ENCODE measurements around the gene UQCC5.

UQCC5 gene

GRCh38 chr3:52534281-52535183, 1.9 kb upstream of the UQCC5 start:
- DNase-seq (ENCODE audit: low read depth): no peak

DNA sequence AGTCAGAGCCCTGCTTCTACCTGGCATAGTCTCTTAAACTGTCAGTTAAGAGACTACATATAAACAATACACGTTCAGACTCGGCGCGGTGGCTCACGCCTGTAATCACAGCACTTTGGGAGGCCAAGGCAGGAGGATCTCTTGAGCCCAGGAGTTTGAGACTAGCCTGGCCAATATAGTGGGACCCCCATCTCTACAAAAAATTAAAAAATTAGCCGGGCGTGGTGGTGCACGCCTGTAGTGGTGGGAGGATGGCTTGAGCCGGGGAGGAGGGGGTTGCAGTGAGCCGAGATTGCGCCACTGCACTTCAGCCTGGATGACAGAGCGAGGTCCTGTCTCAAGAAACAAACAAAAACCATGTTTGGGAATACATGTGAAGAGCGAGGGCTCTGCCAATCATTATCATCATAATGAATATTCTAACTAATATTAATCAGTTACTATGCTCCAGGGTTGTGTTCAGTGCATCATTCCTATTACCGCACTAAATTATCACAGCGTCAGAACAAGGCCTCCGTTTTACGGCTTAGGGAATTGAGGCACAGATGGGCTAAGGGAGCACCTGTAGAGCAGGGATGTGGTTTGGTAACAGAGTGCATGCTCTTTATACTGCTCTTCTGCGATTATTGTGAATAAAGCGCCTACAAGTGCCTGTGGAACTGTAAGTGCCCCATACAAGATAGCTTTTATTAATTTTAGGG, 844 bp upstream of the UQCC5 start:
- DNase-seq (ENCODE audit: low read depth): no peak

DNA sequence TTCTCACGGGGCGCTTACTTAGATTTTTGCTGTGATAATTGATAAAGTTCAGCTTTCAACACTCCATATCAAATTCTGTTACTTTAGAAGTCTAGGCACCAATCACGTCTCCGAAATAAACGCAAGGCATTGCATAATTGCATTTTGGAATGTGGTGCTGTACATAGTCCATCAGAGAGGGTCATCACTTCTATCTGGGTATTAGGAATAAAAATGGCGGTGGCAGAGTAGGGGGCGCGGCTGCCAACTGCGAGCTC, 365 bp upstream of the UQCC5 start:
- DNase-seq (ENCODE audit: low read depth): no peak

DNA sequence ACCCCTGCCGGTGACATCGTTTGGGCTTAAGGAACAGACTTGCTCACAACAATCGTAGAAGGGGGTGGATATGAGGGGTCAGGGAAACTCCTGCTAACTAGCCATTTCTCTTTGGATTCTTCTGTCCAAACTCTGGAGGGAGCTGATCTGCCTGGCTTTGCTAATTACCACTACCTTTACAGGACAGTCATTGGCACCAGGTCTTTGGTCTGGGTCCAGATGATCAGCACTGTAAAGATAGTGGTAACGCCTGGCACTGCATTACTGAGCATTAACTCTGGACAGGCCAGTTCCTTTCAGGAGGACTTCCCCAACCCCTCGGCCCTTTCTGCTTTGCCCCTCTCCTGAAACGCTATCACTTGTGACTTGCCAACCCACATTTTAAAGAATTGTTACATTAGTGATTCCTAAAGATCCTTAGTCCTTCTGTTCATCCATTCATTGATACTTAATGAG, 788 bp downstream of the UQCC5 start:
- DNase-seq (ENCODE audit: low read depth): no peak

DNA sequence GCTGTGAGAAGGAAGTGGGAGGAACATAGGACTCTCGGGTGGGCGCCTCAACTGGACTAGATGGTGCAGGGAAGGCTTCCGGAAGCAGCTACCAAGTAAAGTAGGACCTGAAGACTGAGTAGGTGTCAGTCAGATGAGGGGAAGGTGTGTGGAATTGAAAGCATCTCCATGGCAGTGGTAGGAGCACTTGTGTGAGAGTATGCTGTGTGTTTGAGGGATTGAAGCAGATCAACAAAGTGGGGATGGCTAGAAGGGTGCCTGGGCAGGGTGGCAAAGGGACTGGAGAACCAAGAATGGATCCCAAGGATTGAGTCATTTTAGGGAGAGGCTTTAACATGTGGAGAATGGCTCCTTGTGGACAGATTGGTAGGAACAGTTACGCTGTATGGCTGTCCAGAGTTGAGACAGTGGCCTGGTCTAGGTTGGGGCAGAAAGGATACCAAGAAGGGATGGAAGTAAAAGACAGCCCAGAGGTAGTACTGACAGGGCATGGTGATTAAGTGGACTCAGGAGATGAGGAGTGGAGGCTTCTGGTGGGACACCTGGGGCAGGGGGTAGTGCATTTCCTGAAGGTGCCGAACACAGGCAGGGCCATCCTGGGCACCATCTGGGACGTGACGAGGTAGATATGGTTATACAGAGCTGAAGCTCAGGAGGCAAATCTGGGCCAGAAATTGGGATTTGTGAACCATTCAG, 1.5 kb downstream of the UQCC5 start:
- DNase-seq (ENCODE audit: low read depth): no peak

DNA sequence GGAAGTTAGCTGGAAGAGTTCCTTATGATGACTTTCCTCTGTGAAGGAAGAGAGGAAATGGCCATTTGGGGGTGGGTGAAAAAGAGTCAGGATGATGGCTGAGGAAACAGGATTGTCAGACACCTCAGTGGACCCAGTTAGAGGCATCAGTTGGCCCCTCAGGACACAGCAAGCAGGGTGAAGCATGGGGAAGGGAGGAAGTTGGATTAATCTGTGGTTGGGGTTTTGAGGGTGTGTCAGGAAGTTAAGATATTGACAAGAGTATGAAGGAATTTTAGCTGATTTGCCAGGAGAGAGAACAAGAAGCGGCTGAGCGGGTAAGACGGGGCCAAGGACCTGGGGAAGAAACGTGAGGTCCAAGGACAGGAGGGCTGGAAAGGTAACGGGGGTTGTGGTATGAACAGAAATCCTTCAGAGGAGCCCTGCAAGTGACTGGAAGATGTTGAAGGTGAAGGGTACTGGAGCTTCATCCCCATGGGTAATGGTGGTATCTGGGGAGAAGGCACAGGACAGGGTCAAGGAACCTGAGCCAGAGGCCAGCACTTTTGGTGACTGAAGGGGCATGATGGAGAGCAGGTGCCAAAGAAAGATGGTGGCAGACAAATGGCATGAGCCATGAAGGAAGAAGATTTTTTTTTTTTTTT, 2.7 kb downstream of the UQCC5 start:
- DNase-seq (ENCODE audit: low read depth): no peak

- no peak for DNase-seq (ENCODE audit: low read depth)
These were observed 4.6 kb downstream of the UQCC5 start for GRCh38 chr3:52541050-52541449.

- no peak for DNase-seq (ENCODE audit: low read depth)
These were observed 8.5 kb downstream of the UQCC5 start for GRCh38 chr3:52544937-52545336.

DNA sequence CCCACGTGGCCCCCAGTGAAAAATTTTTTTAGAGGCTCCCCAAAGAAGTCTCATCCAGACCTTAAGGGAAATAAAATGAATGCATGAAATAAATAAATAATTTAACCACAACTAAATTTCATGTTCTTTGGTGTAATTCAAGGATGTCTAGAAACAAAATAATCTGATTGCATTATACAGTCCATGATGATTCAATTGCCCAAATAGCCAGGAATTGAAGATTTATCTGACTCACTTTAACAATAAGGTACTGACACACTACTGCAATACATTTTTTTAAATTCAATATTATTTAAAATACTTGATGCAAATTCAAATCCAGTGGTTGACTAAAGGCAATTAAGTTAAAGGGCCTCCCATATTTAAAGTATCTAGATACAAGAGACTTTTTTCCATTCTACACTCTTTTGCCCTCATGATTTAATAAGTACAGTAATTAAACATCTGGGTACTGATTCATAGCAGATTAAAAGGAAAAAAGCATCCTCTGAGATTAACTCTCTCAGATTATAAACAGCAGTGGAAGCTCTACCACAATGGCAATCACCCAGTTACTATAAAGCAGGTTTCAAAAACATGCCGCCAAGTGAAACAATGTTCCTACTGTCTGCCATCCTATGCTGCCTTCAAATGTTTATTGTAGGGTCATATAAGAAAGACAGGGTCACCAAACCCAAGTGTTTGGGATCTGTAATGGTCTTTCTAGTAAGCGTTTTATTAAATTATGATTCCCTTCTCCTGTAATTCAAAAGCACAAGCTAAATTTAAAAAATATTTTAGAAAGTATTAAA, 9.9 kb downstream of the UQCC5 start:
- no peak for DNase-seq (ENCODE audit: low read depth)

DNA sequence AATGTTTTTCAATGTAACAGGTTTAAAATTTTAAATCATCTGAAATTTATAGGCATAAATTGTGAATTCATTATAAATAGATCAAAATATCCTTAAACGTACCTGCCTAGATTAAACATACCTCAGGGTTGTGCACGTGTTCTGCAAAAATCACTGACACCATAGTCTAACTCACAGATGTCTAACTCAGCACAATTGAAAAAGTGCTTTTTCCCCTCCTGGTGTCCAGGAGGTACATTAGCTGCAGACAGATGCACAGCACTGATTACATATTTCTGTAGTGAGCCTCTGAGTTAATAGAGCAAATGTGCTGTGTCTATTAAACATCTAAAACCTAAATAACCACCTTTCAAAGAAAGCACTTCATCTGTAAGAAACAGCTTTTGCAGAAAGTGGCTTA, 10.7 kb downstream of the UQCC5 start:
- no peak for DNase-seq (ENCODE audit: low read depth)

GRCh38 chr3:52551118-52551517, 14.7 kb downstream of the UQCC5 start:
- no peak for DNase-seq (ENCODE audit: low read depth)

DNA sequence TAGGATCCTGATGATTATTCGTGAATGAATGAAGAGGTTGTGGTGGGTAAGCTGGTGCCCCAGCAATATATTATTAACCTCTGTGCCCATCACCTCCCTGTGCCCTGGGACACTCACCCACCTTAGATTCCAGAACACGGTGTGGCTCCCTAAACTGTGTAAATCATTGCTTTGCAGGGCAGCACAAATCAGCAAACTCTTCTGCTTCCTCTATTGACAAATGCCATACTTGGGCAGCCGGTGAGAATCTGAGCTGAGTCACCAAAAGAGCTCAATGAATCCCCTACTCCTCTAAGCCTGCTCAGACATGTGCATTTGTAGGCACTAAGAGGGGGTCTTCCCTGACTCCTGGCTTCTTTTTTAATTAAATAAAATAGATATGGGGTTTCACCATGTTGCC, 15.7 kb downstream of the UQCC5 start:
- no peak for DNase-seq (ENCODE audit: low read depth)

DNA sequence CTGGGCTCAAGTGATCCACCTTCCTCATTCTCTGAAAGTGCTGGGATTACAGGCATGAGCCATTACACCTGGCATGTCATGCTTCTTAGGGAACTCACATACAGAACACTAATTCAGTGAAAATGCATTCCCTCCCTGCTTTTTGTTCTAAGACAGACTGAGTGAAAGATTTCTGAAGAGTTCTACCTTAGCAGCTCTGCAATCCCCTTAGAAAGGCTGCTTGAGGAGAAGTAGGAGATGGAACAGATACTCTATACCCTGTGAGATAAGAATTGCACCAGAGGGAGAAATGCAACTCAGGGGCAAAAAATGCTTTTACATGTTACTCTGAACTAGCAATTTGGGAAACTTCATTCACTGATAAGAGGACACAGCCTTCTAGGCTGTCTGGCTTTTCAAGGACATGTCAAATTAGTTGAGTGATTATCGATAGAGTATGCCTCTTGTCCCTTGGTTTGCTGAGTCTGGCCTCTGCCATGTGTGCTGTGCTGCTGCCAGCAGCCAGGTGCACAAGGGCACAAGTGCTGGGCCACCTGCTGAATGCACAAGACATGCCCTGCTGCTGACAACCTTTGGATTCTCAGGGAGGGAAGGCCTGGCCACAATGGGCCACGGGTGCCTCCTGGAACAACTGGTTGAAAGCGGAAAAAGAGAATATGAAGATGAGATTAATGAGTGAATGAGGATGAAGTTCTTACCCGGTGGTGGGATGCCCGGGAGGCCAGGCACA, 17.8 kb downstream of the UQCC5 start:
- no peak for DNase-seq (ENCODE audit: low read depth)

DNA sequence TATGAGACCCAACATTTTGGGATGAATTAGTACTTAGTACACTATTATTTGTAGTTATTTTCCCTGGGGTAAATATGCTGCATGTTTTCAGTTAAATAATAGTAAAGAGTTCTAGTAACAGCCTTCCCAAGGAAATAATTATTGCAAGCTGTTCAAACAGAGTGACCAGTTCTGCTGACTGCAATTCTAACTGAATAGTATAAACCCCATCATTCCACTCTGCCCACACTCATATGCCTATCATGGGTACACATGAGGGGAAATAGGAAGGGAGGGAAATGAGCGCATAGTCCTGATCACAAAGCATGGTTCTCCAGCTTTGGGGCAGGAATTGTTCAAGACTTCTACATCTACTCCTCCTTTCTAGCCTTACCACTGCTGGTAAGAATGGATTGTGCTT, 18.7 kb downstream of the UQCC5 start:
- DNase-seq (ENCODE audit: low read depth): no peak

- no peak for DNase-seq (ENCODE audit: low read depth)
These were observed 20.9 kb downstream of the UQCC5 start for GRCh38 chr3:52557011-52557960.

- DNase-seq (ENCODE audit: low read depth): no peak
These were observed 22.0 kb downstream of the UQCC5 start for GRCh38 chr3:52558436-52558835.

DNA sequence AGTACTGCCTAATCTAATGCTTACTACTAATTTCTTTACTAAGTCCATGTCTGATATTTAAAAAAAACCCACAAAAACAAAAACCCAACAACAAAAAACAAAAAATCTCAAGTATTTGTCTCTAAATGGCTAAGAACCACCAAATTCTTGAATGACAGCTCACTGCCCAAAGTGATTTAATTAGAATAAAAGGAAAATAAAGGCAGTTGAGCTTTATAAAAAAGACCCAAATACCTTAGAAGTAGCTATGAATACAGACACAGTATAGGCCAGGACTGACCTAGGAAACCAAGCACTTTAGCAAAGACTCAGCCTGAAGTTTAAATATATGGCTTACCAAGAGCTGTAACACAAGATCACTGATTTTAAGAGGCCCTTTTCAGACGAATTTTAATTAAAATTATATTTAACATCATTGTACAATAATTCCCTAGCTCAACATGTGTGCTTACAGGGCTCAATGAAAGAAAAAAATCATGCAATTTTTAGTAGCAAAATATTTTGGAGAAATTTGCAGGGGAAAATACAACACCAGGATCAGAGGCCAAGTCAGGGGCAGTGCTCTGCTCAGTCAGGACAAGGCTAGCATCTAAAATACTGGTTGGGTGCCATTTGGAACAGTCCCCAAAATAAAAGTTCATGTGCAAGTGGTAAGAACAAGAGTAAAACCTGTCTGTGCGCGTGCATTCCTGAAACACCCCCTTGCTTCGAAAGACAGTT, 24.8 kb downstream of the UQCC5 start:
- no peak for DNase-seq (ENCODE audit: low read depth)

- DNase-seq (ENCODE audit: low read depth): no peak
These were observed 27.6 kb downstream of the UQCC5 start for GRCh38 chr3:52563984-52564383.

GRCh38 chr3:52568069-52568468, 31.7 kb downstream of the UQCC5 start:
- DNase-seq (ENCODE audit: low read depth): no peak

Data from fibroblast of the conjunctiva (primary cell).